ENCODE measurements around the gene DNAL4.

Gene DNAL4

DNA sequence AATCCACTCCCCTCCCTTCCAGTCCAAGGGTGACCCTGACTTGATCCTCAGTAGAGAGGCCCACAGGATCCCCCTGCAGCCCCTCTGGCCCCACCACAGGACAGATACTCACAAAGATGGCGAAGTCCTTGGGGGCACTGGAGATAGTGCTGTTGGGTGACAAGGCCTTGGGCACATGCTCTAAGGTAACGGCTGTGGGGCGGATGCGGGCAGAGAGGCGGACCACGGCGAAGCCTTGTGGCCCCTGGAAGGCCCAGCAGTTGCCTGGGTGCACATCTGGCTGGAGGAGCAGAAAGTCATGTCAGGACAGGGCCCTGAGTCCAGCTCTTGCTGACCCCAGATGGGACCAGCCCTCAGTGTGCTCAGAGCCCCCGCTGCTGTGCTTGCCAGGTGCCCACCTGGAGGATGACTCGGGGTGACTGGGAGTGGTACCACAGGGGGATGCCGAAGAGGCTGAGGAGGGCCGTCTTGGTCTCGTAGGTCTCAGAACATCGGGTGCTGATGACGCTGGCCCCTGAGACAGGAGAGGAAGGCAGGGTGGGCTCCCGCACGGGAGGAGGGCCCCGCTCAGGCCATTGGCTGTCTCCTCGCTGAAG, 55.4 kb downstream of the DNAL4 start:
- no peak for DNase-seq

DNA sequence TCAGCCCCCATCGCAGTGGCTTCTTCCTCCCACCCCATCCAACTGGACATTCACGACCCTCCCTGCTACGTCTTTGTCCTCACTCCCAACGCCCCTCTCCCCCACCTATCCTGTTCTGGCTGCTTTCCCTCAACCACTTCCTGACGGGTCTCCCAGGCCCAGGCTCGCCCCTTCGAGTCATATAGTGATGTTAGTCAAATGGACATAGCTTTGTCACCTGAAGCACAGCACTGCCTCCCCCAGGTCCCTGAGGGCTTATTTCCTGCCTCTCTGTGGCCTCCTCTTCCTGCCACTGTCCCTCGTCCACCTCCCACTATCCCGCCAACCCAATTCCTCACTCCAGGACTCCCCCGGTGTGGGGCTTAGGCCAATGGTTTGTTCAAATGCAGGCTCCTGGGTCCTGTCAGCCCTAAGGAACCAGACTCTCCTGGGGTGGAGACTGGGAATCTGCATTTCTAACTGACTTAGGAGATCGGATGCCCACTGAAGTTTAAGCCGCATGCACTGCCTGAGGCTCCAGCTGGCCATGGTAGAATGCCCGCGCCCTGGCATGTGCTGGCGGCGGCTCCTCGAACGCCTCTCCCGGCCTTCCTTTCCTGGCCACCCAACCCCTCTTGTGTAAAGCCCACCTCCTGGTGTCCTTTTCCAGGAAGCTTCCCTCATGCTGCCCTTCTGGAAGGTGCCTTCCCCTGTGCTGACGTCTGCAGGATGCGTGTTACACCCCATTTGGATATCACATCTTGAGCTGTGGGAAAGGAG, 56.5 kb downstream of the DNAL4 start:
- no peak for DNase-seq

DNA sequence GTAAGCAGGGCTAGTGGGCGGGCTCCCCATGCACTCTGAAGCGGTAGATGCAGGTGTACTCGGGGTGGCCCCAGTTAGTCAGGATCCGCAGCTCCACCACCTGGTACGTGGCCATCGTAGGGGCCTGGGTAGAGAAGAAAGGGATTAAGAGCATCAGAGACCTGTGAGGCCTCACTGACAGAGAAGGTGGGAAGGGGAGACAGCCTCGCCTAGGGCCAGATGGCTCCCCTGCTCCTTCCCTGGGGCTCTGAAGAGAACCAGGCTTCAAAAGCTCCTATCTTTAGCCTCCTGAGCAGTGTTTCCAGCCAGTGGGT, 57.7 kb downstream of the DNAL4 start:
- no peak for DNase-seq

DNA sequence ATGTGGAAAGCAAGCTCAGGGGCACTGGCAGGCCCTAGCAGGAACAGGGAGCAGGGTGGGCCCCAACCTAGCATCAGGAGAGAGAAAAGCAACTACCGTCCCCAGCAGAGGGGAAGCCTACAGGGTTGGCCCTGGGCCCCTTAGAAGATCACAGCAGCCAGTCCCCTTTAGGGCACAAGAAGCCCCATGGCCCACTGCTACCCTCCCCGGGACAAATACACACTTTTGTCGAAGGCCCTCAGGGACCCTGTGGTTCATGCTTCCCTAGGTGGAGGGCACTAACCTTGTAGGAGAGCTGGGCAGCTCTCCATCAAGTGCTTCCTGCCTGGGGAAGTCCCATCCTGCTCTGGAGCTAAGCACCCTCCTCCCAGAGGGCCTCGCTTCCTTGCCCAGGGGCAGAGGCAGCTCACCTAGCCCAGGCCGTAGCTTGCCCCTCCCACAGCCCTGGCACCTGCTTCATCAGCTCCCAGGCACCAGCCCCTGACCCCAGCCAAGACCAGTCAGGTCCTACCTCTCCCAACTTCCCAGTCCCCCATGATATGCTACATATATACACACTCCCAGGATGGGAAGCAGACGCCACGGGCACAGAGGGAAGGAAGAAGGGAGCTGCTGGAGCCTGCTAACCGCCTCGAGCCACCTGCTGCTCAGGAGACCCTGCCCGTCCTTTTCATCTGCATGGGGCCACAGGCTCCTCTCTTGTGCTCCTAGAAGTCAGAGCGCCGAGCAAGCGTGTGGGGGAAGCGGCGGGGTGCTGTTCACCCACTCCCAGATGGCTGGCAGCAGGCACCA, 58.3 kb downstream of the DNAL4 start:
- DNase-seq = no peak

DNA sequence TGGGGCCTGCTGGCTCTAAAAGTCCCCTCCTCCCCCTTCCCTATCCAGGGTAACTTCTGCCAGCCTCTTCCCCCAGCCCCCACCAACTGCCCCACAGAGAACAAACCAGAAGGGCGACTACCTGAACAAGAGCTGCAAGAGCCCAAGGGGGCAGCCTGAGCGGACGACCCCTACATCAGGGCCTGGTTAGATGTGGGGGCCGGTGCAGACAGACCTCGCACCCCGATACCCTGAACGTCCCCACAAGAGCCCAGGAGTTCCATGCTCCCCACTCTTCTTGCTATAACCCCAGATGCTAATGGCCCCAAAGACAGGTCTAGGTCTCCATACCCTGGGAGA, 58.8 kb downstream of the DNAL4 start:
- no peak for DNase-seq

DNA sequence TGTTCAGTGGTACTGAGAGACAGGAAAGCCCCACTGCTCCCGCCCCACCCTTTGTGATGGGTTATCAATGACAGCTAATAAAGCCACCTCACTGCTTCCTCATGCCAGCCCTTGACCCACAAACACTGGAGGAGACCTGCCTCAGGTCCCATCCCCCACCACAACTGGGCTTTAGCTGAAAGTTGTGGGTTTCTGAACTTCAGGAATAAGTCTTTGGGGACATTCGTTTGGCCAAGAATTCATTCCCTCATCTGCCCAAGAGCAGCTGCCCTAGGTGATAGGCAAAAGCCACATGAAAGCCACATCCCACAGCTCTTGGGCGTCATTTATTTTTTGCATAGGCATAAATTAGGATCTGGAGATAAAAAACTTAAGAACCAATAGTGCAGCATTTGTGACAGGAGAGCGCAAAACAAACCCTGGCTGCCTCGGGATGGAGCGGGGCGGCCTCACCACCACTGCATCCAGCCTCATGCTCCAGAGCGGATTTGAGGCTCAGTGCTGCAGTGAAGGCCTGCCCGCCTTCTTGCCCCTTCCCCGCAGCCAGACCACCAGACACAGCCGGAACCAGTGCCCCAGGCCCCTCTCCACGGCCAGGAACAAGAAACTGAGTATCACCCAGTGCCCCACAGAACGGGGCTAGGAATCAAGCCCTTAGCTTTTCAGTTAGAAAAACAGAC, 59.4 kb downstream of the DNAL4 start:
- DNase-seq = no peak

DNA sequence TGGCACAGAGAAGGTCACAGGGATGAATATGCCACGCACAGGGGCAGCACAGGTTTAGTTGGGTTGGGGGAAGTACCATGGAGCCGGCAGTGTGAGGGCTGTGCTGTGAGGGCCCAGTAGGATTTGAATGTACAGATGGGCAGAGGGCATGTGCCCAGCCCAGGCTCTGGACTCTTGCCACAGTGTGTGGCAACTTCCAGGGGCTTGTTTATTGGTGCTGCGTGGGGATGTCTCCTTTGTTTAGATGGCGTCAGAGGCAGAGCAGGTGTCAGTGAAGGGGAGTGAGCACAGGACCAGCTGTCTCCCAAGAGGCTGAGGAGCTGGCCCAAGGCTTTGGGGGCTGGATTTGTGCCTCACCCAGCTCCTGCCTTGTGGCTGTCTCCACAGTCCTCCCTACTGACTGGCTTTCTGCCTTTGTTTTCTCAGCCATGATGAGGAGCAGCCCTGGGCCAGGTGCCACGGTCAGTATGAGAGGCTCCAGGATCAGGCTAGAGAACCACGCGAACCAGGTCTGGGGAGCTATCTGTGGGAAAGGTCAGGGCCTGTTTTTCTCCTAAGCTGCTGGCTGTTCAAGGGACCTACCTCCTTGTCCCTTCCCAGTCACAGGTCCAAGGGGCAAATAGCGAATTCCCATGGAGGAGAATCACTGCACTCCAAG, 60.1 kb downstream of the DNAL4 start:
- DNase-seq = no peak

DNA sequence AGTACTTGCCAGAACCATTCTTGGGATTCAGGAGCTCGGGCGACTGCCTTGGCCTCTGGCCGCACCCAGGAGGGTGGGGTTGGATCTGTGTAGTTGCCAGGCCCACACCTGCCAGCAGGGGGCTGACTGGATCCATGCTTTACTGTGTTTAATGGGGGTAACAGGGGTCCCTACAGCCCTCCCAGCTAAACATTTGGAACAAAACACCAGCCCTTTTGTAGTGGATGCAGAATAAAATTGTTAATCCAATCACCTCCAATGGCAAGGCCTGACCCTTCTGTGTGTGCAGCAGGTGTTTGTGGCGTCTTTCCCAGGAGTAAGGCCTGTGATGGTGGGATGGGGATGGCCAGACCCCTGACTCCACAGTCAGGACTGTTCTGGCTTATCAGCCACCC, 60.6 kb downstream of the DNAL4 start:
- DNase-seq = peak; percentile 37

DNA sequence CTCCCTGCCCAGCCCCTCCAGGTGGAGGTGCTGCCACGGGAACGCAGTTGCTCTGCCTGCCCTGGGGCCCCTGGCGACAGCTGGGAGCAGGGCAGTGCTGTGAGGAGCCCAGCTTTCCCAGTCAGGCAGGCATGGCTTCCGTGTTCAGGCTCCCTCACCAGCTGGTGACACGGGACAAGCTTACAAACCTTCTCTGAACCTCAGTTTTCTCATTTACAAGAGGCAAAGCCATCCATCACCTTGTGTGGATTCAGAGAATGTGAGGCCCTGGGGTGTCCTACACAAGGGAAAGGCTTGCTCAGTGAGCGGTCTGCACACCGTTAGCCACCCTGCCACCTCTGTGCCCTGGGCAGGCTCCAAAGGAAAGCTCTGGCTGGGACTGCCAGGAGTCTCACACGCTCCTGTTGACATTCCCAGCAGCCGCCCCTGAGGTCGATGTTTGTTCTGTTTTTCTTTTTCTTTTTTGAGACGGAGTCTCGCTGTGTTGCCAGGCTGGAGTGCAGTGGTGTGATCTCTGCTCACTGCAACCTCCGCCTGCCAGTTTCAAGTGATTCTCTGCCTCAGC, 61.6 kb downstream of the DNAL4 start:
- DNase-seq = no peak

DNA sequence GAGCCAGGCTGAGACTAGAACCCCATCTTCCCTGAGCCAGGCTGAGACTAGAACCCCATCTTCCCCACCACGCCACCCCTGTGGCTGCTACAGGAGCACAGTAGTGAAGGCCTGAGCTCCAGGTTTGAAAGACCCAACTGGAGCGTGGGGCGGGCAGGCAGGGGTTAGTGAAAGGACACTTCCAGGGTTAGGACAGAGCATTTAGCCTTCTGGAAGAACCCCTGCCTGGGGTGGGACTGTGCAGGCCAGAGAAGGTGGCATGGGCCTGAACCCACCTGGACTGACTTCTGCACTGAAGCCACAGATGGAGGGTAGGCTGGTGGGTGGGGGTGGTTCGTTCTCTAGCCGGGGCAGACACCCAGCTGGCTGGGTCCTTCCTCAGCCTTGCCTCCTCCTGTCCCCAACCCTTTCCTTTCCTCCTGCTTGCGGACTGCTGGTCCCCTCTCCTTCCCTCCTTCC, 62.2 kb downstream of the DNAL4 start:
- DNase-seq = no peak

DNA sequence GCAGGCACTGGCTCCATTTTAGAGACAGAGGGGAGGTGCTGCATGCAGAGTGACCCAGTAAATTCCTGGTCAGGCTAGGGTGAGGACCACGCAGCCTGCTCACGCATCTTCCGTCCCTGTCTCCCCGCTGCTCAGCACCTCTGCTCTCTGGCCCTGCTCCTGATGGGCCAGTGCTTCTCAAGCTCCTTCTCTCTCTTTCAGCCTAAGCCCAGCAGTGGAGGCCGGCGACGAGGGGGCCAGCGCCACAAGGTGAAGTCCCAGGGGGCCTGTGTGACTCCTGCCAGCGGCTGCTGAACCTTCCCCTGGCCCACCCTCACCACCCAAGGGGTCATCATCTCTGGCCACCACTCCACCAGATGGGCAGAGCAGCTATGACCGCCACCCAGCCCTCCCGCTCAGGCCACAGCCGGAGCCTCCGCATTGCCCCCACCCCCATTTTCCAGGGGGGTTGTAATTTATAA, 63.5 kb downstream of the DNAL4 start:
- no peak for DNase-seq

DNA sequence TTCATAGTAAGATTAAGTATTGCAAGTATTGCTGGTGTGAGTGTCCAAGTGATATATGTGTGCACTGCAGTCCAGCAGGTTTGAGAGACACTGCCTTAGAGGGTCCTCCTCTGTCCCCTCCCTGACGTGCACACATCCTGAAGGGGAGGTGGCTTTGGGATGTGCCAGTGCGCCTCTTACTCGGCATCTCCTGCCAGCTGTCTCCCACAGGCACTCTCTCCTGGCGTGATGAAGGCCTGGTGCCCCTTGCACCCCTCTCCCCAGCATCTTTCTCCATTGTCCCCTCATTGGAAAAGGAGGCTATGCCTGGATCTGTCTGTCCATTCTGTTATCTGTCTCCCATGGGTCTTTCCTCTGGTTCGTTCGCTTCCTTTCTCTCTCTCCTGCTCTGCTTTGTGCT, 64.0 kb downstream of the DNAL4 start:
- no peak for DNase-seq

DNA sequence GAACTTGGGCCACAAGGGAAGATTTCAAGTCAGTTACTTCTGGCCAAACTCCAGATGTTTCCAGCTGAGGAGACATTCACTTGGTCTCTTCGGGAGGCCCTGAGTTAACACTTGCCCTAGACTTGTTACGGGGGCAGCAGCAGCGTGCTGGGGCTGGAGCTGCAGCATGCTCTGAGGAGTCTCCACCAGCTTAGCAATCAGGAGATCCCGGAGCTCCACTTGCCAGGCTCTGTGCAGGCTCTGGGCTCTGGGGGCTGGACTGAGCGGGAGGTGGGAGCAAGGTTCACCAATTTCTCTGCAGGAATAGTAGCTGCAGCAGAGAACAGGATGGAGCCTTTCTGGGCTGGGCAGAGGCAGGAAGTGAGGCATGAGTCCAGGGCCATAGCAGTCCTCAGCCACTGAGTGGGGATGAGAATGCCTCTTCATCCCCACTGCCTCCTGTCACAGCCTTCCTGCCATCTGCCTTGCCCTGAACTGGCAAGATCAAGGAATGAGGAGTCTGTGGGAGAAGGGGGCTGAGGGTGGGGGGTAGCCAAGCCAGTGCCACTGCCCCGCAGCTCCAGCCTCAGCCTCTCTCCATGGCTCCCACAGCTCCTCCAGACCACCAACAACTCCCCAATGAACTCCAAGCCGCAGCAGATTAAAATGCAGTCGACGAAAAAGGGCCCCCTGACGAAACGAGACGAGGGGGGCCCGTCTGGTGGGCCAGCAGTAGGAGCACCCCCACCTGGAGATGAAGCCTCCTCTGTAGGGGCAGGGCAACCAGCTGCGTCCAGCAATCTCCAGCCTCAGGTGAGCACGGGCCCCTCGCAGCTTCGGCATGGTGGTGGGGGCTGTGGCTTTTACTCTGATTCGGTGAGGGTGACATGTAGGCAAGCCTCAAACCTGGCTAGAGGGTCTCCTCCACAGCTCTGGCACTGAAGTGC, 64.8 kb downstream of the DNAL4 start:
- DNase-seq = no peak

Data from stimulated activated CD4-positive, alpha-beta T cell treated with anti-CD3 and anti-CD28 coated beads, Interleukin-12 subunit alpha, Interleukin-12 subunit beta, amount 100 ng/mL, for 4 hours (primary cell).